A549 (cell line): ENCODE results near the gene FAM3A.

Experiments used
- BHLHE40 ChIP-seq: IDR thresholded peaks from 2 replicates; pipeline ENCODE4 v1.6.1; 2012; ENCODE audit warnings: low read depth, low read length, inconsistent platforms
- CBX8 ChIP-seq: fragments of 200-600 bp; sonication (generic); IDR thresholded peaks from 2 replicates; pipeline ENCODE4 v1.6.1; 2016
- CTCF ChIP-seq: fragments of >200 bp; sonication (Bioruptor Twin); formaldehyde crosslinking; IDR thresholded peaks from 3 replicates; pipeline ENCODE4 v1.5.1; 2016
- EHMT2 ChIP-seq: fragments of 200-600 bp; sonication (generic); IDR thresholded peaks from 2 replicates; pipeline ENCODE4 v1.6.1; 2016; ENCODE audit warnings: antibody characterized with exemption, low read depth, mild to moderate bottlenecking, moderate library complexity
- ELK1 ChIP-seq: fragments of 150-350 bp; IDR thresholded peaks from 2 replicates; pipeline ENCODE4 v1.6.1; 2014; ENCODE audit warnings: low read depth, mild to moderate bottlenecking, low read length
- EP300 ChIP-seq, 2 experiments: fragments of >200 bp; sonication (Bioruptor Twin); formaldehyde crosslinking; IDR thresholded peaks; 2 replicates in 1 of 2; 3 replicates in 1 of 2; pipeline ENCODE4 v1.6.1; 2016 to 2017
- HMGXB4 ChIP-seq: fragments of 250-450 bp; sonication (Bioruptor Pico); IDR thresholded peaks from 2 replicates; pipeline ENCODE4 v1.5.0; 2021; ENCODE audit warnings: mild to moderate bottlenecking, moderate library complexity, borderline replicate concordance
- HOXA7 ChIP-seq: fragments of 250-450 bp; sonication (Bioruptor Pico); IDR thresholded peaks from 2 replicates; pipeline ENCODE4 v1.5.0; 2020; ENCODE audit warnings: mild to moderate bottlenecking, moderate library complexity
- POLR2A ChIP-seq: IDR thresholded peaks from 2 replicates; pipeline ENCODE4 v1.6.1; 2012; ENCODE audit warnings: mild to moderate bottlenecking, low read length
- POLR2AphosphoS2 ChIP-seq: conservative IDR thresholded peaks from 2 replicates; pipeline ENCODE4 v1.6.1; 2012; ENCODE audit warnings: low read length, improper control_type of control experiment, inconsistent platforms
- RAD21 ChIP-seq, 2 experiments: fragments of >200 bp in 1 of 2; sonication (Bioruptor Twin) in 1 of 2; formaldehyde crosslinking in 1 of 2; IDR thresholded peaks in 1 of 2; conservative IDR thresholded peaks in 1 of 2; 2 replicates in 1 of 2; 3 replicates in 1 of 2; pipeline ENCODE4 v1.6.1; 2012 to 2018; ENCODE audit warnings: inconsistent platforms in 1 of 2
- RFX5 ChIP-seq: fragments of 450-650 bp; IDR thresholded peaks from 2 replicates; pipeline ENCODE4 v1.7.1; 2014; ENCODE audit warnings: antibody characterized with exemption, mild to moderate bottlenecking, moderate library complexity
- ZFP36 ChIP-seq: fragments of 450-650 bp; IDR thresholded peaks from 2 replicates; pipeline ENCODE4 v1.6.1; 2014; ENCODE audit warnings: borderline replicate concordance; ENCODE audit not compliant: partially characterized antibody

GRCh38 chrX:154502098-154502497, 13.9 kb downstream of the FAM3A start:
- TF ChIP-seq RAD21 (conservative IDR thresholded peaks at IDR 0.05 in 1 of 2, IDR thresholded peaks at IDR 0.05 in 1 of 2) (no peak), RFX5 (no peak), ZFP36 (no peak), EHMT2 (no peak), ELK1 (no peak), EP300 (IDR thresholded peaks at IDR 0.05) (no peak), CTCF (no peak), POLR2A (no peak), BHLHE40 (no peak), HOXA7 (CRISPR knock-in tag) (no peak), HMGXB4 (CRISPR knock-in tag) (no peak), CBX8 (no peak), POLR2AphosphoS2 (no peak)
